KMS-11 (cell line): Measurements from ENCODE around the gene CDC34.
"Not testable (repeated sequence)": the region's sequence is repeated elsewhere in the genome, so short reads cannot be mapped to it uniquely, and the experiment has no call there.

Source experiments
- H2AFZ ChIP-seq: fragments of 200-600 bp; sonication (generic); 2 replicates; pipeline ENCODE4 v1.6.1; 2016; ENCODE audit warnings: antibody characterized with exemption, mixed run types, low read depth
- H3K27ac ChIP-seq: fragments of 200-600 bp; sonication (generic); 2 replicates; pipeline ENCODE4 v1.6.1; 2016; ENCODE audit warnings: mild to moderate bottlenecking, mixed run types
- H3K27me3 ChIP-seq: fragments of 200-600 bp; sonication (generic); 2 replicates; pipeline ENCODE4 v1.6.1; 2017; ENCODE audit warnings: mild to moderate bottlenecking, low read depth, mixed run types, moderate library complexity; ENCODE audit not compliant: insufficient read depth
- H3K36me3 ChIP-seq: fragments of 200-600 bp; sonication (generic); 2 replicates; pipeline ENCODE4 v1.6.1; 2017; ENCODE audit warnings: mild to moderate bottlenecking, mixed run types; ENCODE audit not compliant: insufficient read depth
- H3K4me1 ChIP-seq: fragments of 200-600 bp; sonication (generic); 2 replicates; pipeline ENCODE4 v1.6.1; 2016; ENCODE audit warnings: mild to moderate bottlenecking, low read depth, mixed run types; ENCODE audit not compliant: poor library complexity, severe bottlenecking
- H3K4me2 ChIP-seq: fragments of 200-600 bp; sonication (generic); 2 replicates; pipeline ENCODE4 v1.7.0; 2016; ENCODE audit warnings: mild to moderate bottlenecking, mixed run types
- H3K4me3 ChIP-seq: fragments of 200-600 bp; sonication (generic); IDR thresholded peaks from 2 replicates; pipeline ENCODE4 v1.6.1; 2017; ENCODE audit warnings: low read depth, low read length, mixed read lengths; ENCODE audit not compliant: insufficient read depth
- H3K79me2 ChIP-seq: fragments of 200-600 bp; sonication (generic); 2 replicates; pipeline ENCODE4 v1.6.1; 2016; ENCODE audit warnings: low read depth, mixed run types; ENCODE audit not compliant: insufficient read depth
- H3K9ac ChIP-seq: fragments of 200-600 bp; sonication (generic); 2 replicates; pipeline ENCODE4 v1.6.1; 2016; ENCODE audit warnings: mild to moderate bottlenecking, mixed run types
- H4K20me1 ChIP-seq: fragments of 200-600 bp; sonication (generic); 2 replicates; pipeline ENCODE4 v1.6.1; 2016; ENCODE audit warnings: mild to moderate bottlenecking, mixed run types; ENCODE audit not compliant: insufficient read depth
- CTCF ChIP-seq: fragments of 200-600 bp; sonication (generic); conservative IDR thresholded peaks from 2 replicates; pipeline ENCODE4 v1.6.1; 2017; ENCODE audit warnings: low read depth, mild to moderate bottlenecking, antibody characterized with exemption, low read length, moderate library complexity, mixed read lengths

The CDC34 gene

GRCh38 chr19:584240-585001 lies 52.9 kb downstream of the CDC34 start:
- TF ChIP-seq CTCF, result peak; percentile 67; the same call in 1 of the 2 replicates
- H3K4me2 ChIP-seq, result no peak overlapping the region
- H2AFZ ChIP-seq, result no peak overlapping the region
- H3K79me2 ChIP-seq, result peaks cover under 1% of the 10 kb centered on the region; the same call in 1 of the 2 replicates
- H4K20me1 ChIP-seq, result no peaks in the 10 kb centered on the region
- H3K4me1 ChIP-seq, result peaks cover 10% of the 10 kb centered on the region
- H3K4me3 ChIP-seq, result no peak overlapping the region
- no peak overlapping the region for H3K9ac ChIP-seq
- peaks cover 17% of the 10 kb centered on the region for H3K27me3 ChIP-seq
- H3K36me3 ChIP-seq, result no peaks in the 10 kb centered on the region
- no peak overlapping the region for H3K27ac ChIP-seq

GRCh38 chr19:585146-585545 lies 53.6 kb downstream of the CDC34 start:
- not testable (repeated sequence) for H3K4me2 ChIP-seq

GRCh38 chr19:585551-586110 lies 54.1 kb downstream of the CDC34 start:
- TF ChIP-seq CTCF, result no peak
- no peak overlapping the region for H3K4me3 ChIP-seq
- no peak overlapping the region for H3K27ac ChIP-seq
- no peak overlapping the region for H2AFZ ChIP-seq
- H3K36me3 ChIP-seq, result no peaks in the 10 kb centered on the region
- H4K20me1 ChIP-seq, result no peaks in the 10 kb centered on the region
- H3K27me3 ChIP-seq, result peaks cover 17% of the 10 kb centered on the region
- H3K79me2 ChIP-seq, result no peaks in the 10 kb centered on the region
- H3K9ac ChIP-seq, result no peak overlapping the region
- peaks cover 10% of the 10 kb centered on the region for H3K4me1 ChIP-seq
- no peak overlapping the region for H3K4me2 ChIP-seq

More at GRCh38 chr19:585146-585545, 53.6 kb downstream of the CDC34 start:
- not testable (repeated sequence) for H3K9ac ChIP-seq, H3K79me2 ChIP-seq, H2AFZ ChIP-seq, H3K36me3 ChIP-seq, H4K20me1 ChIP-seq, H3K27ac ChIP-seq, H3K4me3 ChIP-seq
- Histone ChIP-seq H3K4me1 (peaks cover 10% of the 10 kb centered on the region), H3K27me3 (peaks cover 17% of the 10 kb centered on the region)

GRCh38 chr19:588093-588740 lies 56.7 kb downstream of the CDC34 start:
- H3K9ac ChIP-seq, result no peak overlapping the region
- H3K4me3 ChIP-seq, result no peak overlapping the region
- no peak overlapping the region for H3K27ac ChIP-seq
- TF ChIP-seq CTCF, result peak; percentile 22; the same call in 1 of the 2 replicates
- no peaks in the 10 kb centered on the region for H3K79me2 ChIP-seq
- H4K20me1 ChIP-seq, result no peaks in the 10 kb centered on the region
- H3K4me2 ChIP-seq, result peak overlapping the region; percentile 42; the same call in 1 of the 2 replicates
- H3K27me3 ChIP-seq, result peaks cover 41% of the 10 kb centered on the region
- no peak overlapping the region for H2AFZ ChIP-seq
- peaks cover 10% of the 10 kb centered on the region for H3K4me1 ChIP-seq
- H3K36me3 ChIP-seq, result no peaks in the 10 kb centered on the region
